NCI-H187 (cell line): ENCODE data around the gene SMG1.
"Not testable (repeated sequence)": the region's sequence is repeated elsewhere in the genome, so short reads cannot be mapped to it uniquely, and the experiment has no call there.

Experiments used
- DNase-seq, 2 experiments: peaks; one replicate each; lab custom pipeline; 2025; lab: John Stamatoyannopoulos, UW

The SMG1 gene

GRCh38 chr16:18759598-18760520 is 166.3 kb downstream of the SMG1 start:
- DNase-seq = not testable (repeated sequence)

DNA sequence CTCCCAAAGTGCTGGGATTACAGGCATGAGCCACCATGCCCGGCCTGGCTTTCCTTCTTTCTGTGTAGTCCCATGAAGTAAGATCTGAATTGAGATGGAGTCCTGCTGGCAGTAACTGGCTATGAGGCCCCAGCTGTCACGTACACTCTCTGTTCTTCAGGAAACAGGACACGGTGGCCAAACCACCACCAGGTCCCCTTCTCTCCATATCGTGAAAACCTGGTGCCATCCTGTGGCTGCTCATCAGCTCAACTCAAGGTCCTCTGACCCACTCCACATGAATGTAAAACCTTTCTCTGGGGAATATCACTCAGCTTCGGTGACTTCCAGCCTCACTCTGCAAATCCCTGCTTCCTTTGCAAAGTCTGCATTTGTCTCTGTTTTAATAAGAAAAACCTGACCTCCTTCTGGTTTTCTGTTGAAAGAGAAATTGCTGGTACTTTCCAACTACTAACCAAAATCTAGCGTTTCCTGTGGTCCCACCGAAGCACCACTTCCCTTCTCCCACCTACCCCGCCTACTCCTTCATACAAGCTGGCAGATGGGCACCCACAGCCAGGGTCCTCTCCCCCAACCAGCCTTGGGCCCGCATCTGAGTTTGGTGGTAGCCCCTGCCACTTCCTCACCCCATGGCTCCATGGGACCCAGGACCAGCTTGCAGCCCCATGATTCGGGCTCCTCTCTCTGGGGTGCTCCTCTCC is 168.1 kb downstream of the SMG1 start:
- DNase-seq = not testable (repeated sequence)

- not testable (repeated sequence) for DNase-seq
These were observed 169.6 kb downstream of the SMG1 start for GRCh38 chr16:18756639-18757038.
